Bronchial epithelial cell (primary cell): ENCODE data around the gene DNAJC6. TPM values are rescaled to one million over a fixed set of nuclear protein-coding genes. Genes with fewer than 3 reads are reported as not detected.

Source experiments
- DNase-seq: peaks from one replicate; pipeline ENCODE4 v3.0.0-alpha.2; 2010; ENCODE audit warnings: low read depth
- FAIRE-seq: peaks from 2 replicates; lab custom pipeline; 2011; peaks lifted over from hg19 to GRCh38; lab: Jason Lieb, UNC
- H3K27me3 ChIP-seq: 2 replicates; pipeline ENCODE4 v1.5.1; 2011; ENCODE audit warnings: low read length; ENCODE audit not compliant: control insufficient read depth, insufficient read depth
- H3K36me3 ChIP-seq: 2 replicates; pipeline ENCODE4 v1.5.1; 2011; ENCODE audit warnings: low read length; ENCODE audit not compliant: control insufficient read depth, insufficient read depth
- H3K4me3 ChIP-seq: 2 replicates; pipeline ENCODE4 v1.5.1; 2011; ENCODE audit warnings: mild to moderate bottlenecking, low read depth, low read length, control low read depth
- CTCF ChIP-seq: IDR thresholded peaks from 2 replicates; pipeline ENCODE4 v1.5.1; 2011; ENCODE audit warnings: mild to moderate bottlenecking, moderate library complexity, low read length, control low read depth, inconsistent platforms; ENCODE audit not compliant: insufficient read depth, severe bottlenecking
- total RNA-seq: library from RNA; depleted of rRNA; stranded (reverse); fragments of >200 nt; gene quantifications from 2 replicates; pipeline ENCODE4 v1.2.1, GENCODE V29; 2014

DNAJC6 gene
- total RNA-seq, 1 donor from 2014 or later, result 2.1 TPM

- no peak for TF ChIP-seq CTCF
- Histone ChIP-seq H3K27me3 (no peaks in the 10 kb centered on the region), H3K4me3 (no peak overlapping the region), H3K36me3 (no peaks in the 10 kb centered on the region)
- DNase-seq (no peak), FAIRE-seq (no peak)
Observed at GRCh38 chr1:65363484-65363883, 54.1 kb downstream of the DNAJC6 start.

DNA sequence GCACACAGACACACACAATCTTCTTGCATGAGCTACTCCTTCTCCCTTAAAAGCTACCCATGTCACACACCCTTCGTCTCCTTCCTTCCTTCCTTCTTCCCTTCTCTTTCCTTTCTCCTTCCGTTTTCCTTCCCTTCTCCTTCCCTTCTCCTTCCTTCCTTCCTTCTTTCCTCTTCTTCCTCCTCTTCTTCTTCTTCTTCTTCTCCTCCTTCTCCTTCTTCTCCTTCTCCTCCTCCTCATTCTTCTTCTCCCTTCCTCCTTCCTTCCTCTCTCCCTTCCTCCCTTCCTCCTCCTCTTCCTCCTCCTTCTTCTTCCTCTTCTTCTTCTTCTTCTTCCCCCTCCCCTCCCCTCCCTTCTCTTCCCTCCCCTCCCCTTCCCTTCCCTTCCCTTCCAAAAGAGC lies 59.1 kb downstream of the DNAJC6 start:
- Histone ChIP-seq H3K27me3 (no peaks in the 10 kb centered on the region), H3K36me3 (no peaks in the 10 kb centered on the region), H3K4me3 (no peak overlapping the region)
- DNase-seq (no peak), FAIRE-seq (no peak)
- TF ChIP-seq CTCF, result no peak

DNA sequence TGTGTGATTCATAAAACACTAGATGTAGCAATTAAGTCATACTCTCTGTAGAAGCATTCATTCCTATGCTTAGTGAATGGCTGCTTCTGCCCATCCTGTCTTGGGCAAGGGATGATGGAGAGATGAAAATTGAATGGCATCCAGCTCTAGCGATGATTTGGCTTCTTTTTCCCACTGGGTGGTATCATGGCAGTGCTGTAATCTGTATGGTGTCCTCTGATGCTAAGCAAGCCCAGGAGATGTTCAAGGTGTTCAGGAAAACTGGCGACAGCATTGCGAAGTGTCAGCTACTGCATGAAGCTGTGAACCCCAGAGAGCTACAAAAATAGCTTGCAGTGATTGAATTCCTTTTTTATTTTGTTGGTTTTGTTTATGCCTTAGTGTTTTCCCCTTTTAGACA lies 62.2 kb downstream of the DNAJC6 start:
- Histone ChIP-seq H3K4me3 (no peak overlapping the region), H3K27me3 (no peaks in the 10 kb centered on the region), H3K36me3 (no peaks in the 10 kb centered on the region)
- DNase-seq (peak; percentile 4), FAIRE-seq (no peak)
- no peak for TF ChIP-seq CTCF

DNA sequence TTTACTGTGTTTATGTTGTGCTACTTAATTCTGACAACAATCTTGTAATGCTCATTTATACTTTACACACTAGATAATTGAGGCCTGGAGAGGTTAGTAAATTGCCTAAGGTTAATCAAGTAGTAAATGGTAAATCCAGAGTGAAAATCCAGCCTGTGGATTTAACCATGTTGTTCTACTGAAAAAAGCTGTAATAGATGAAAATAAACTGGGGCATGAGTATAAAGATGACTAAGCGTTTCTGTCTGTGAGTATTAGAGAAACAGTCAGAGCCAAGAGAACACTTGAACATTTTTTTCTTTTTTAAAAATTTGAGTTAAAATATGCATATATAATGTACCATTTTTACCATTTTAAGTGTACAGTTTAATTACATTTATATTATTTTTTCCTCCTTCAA lies 63.2 kb downstream of the DNAJC6 start:
- FAIRE-seq (no peak), DNase-seq (no peak)
- Histone ChIP-seq H3K36me3 (no peaks in the 10 kb centered on the region), H3K27me3 (no peaks in the 10 kb centered on the region), H3K4me3 (no peak overlapping the region)
- TF ChIP-seq CTCF, result no peak

DNA sequence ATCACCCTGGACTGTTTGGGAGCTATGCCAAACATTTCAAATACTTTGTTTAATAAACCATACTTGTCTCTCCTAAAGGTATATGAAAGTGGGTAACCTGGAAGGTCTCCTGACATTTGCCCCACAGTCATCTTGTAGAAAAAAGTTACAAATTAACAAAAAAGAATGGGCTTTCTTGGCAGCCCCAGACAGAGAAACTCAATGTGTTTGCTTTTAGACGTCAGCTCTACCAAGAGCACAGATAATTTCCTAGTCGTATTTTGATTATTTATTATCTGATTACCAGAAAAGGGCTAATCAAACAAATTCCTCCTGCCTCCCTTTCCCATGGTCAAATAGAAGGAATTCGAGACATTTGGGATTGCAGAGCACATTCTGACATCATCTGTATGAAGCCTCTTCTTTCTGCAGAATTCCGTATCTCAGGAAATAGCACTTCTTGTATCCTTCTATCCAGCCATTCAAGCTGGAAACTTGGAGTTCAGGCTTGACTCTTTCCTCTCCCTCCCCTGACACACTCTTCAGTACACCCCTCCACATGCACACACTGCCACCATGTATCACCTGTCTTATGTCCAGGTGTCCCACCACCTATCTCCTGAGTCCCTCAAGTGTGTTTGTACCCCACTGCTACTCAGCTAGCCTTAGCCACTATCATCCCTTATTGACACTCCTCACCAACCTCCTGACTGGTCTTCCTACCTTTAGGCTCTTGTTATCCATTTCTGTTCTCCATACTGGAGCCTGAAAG lies 68.3 kb downstream of the DNAJC6 start:
- Histone ChIP-seq H3K27me3 (no peaks in the 10 kb centered on the region), H3K36me3 (no peaks in the 10 kb centered on the region), H3K4me3 (no peak overlapping the region)
- no peak for TF ChIP-seq CTCF
- DNase-seq, result no peak
- FAIRE-seq, result peak; percentile 36
